SK-N-MC (cell line): ENCODE measurements around the gene TNC.

Experiments used
- DNase-seq: peaks from one replicate; pipeline ENCODE4 v3.0.0-alpha.2; 2011; ENCODE audit warnings: low read depth, low spot score
- H3K27ac ChIP-seq: fragments of 200-600 bp; sonication (generic); 2 replicates; pipeline ENCODE4 v1.5.1; 2016; ENCODE audit warnings: mixed run types
- H3K36me3 ChIP-seq: fragments of 200-600 bp; sonication (generic); 2 replicates; pipeline ENCODE4 v1.6.1; 2017; ENCODE audit warnings: antibody characterized with exemption, low read length, mixed read lengths; ENCODE audit not compliant: insufficient read depth
- H3K4me3 ChIP-seq: fragments of 200-600 bp; sonication (generic); 2 replicates; pipeline ENCODE4 v1.5.1; 2016
- H3K9ac ChIP-seq: fragments of 200-600 bp; sonication (generic); 2 replicates; pipeline ENCODE4 v1.8.0; 2017; ENCODE audit warnings: mixed run types, mixed read lengths; ENCODE audit not compliant: insufficient read length
- H3K9me3 ChIP-seq: fragments of 200-600 bp; sonication (generic); 2 replicates; pipeline ENCODE4 v1.6.1; 2017; ENCODE audit warnings: low read depth, mild to moderate bottlenecking, antibody characterized with exemption, low read length, moderate library complexity, mixed read lengths
- EZH2 ChIP-seq: fragments of 200-600 bp; sonication (generic); IDR thresholded peaks from one replicate; pipeline ENCODE4 v1.6.1; 2017; ENCODE audit warnings: antibody characterized with exemption
- FOXP2 ChIP-seq: optimal IDR thresholded peaks from 2 replicates; pipeline ENCODE3; 2011; ENCODE audit warnings: mild to moderate bottlenecking, moderate library complexity; ENCODE audit not compliant: insufficient read depth; ENCODE audit errors: extremely low read length, control extremely low read depth
- POLR2AphosphoS5 ChIP-seq: IDR thresholded peaks from 2 replicates; pipeline ENCODE4 v1.6.1; 2012; ENCODE audit warnings: mild to moderate bottlenecking, low read depth, low read length, borderline replicate concordance

Gene TNC

DNA sequence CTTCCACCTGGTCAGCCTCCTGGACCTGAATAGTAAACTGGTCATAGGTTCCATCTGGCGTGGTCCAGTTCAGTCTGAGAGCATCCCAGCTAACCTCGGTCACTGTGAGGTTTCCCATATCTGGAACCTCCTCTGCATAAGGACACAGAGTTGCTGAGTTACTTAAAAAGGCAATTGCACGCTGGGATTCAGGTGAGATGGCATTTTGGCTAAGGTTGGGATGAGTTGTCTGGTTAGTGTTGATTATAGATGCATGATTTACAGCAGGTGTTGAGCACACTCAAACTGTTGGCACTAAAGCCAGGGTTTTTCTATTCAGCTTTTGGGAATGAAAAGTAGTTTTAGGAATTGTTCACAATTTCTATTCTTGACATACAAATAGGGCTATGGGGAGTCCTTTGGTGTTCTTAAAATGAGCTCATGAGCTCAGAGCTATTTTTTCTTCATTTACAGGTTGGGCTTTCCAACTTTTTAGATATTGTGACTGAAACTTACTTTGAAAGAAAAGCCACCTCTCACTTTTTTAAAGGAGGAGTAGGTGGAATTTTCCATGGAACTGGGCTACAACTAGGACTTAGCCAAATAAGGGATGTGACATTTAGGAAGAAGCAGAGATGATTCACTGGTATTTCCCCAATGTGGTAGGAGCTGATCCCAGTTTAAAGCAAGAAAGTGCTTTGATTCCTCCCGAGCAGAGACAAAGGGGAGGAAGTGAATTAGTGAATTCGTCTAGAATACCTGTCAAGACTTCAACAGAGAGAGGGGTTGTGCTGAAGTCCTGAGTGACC, 54.7 kb downstream of the TNC start:
- Histone ChIP-seq H3K9ac (no peak overlapping the region), H3K4me3 (no peak overlapping the region), H3K36me3 (no peaks in the 10 kb centered on the region), H3K27ac (no peak overlapping the region), H3K9me3 (no peaks in the 10 kb centered on the region)
- no peak for TF ChIP-seq FOXP2
- no peak for TF ChIP-seq EZH2
- TF ChIP-seq POLR2AphosphoS5: no peak
- no peak for DNase-seq

DNA sequence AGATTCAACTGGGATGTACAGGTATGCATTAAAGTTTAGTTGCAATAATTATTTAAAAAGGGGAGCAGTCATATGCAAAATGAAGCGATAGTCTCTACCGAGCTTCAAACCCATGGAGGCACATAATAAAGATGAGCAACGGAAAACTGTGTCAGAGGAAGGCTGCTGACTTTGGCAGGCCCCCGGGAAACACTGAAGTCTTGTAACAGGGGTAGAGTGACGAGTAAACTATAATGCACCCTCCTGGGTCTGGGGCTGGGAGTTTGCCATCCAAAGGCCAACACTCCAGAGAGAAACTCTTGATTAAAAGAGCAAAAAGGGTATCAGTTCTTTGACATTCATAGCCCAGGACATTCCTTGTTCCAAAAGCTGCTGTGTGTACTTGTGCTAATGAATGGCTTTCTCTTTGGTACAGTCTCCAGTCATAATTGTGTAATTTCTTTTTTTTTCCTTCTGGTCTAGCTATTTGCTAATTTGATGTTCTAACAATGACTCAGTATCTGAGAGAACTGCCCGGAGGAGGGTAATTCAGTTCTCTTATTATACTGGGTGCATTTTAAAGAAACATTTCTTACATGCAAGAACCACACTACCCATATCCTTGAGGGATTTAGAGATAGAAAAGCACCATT, 59.2 kb downstream of the TNC start:
- H3K36me3 ChIP-seq: no peaks in the 10 kb centered on the region
- no peak overlapping the region for H3K4me3 ChIP-seq
- no peak overlapping the region for H3K27ac ChIP-seq
- no peak for DNase-seq
- no peak overlapping the region for H3K9ac ChIP-seq
- H3K9me3 ChIP-seq: no peaks in the 10 kb centered on the region
- TF ChIP-seq FOXP2 (no peak), EZH2 (no peak), POLR2AphosphoS5 (no peak)

DNA sequence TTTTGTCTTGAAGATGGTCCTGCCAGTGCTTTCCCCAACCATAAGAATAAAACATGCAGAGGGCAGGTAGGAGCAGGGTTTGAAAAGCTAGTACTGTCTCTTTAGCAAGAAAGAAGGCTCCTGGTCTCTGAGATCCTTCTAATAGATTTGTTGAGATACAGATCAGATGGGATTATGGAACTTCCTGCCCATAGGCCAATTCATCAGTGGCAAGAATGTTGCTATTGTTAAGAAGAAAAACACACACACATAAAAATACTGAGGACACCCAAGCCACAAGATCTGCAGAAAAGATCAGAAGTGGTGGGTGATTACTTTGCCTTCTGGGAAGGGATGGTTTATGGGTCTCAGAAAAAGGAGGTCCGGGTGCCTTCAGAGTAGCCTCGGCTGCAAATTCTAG, 59.8 kb downstream of the TNC start:
- TF ChIP-seq FOXP2 (no peak), POLR2AphosphoS5 (no peak), EZH2 (no peak)
- Histone ChIP-seq H3K9me3 (no peaks in the 10 kb centered on the region), H3K4me3 (no peak overlapping the region)

DNA sequence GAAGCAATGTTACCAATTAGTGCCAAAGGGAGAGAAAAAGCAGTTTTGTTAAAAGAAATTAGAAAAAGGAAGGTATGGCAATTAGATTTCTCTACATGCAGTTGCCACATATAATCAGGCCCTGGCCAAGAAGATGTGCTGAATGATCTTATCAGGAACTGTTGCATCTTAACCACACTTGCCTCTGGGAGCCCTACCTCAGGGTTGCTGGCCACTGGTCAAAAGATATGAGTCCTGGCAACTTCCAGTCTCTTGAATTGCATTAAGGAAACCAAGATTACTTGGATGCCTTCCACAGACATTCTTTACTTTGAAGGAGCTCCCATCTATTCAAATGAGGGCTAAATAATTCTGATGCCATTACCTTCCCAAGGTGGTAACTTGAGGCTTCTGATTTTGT, 60.4 kb downstream of the TNC start:
- Histone ChIP-seq H3K9me3 (no peaks in the 10 kb centered on the region), H3K4me3 (no peak overlapping the region), H3K9ac (no peak overlapping the region), H3K36me3 (no peaks in the 10 kb centered on the region), H3K27ac (no peak overlapping the region)
- no peak for TF ChIP-seq FOXP2
- TF ChIP-seq POLR2AphosphoS5: no peak
- no peak for TF ChIP-seq EZH2
- DNase-seq: no peak

More for the DNA sequence above, 59.8 kb downstream of the TNC start:
- Histone ChIP-seq H3K36me3 (no peaks in the 10 kb centered on the region), H3K9ac (no peak overlapping the region), H3K27ac (peak overlapping the region; percentile 59; the same call in 1 of the 2 replicates)
- DNase-seq: no peak

DNA sequence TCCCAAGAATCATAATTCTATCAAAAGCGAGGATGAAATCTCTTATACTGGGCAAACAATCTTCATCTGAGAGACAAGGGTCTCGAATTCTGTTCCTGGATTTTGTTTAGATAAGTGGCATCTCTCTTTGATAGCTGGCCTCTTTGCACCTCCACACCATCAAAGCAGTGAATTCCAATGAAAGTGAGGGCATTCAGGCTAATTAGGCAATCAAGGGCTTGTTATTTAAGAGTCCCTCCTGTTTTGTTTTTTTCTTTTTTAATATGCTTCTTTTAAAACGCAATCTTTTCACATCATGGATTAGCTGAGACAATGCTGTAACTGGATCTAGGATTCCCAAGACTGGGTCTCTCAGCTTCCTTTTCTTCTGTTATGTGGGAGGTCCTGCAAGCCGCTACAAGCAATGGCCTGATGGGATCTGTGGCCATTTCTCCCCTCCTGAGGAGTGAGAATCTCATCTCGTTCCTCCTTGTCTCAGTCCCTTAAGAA, 67.9 kb downstream of the TNC start:
- Histone ChIP-seq H3K9ac (no peak overlapping the region), H3K9me3 (no peaks in the 10 kb centered on the region), H3K4me3 (no peak overlapping the region), H3K27ac (peak overlapping the region; percentile 62; the same call in 1 of the 2 replicates), H3K36me3 (no peaks in the 10 kb centered on the region)
- no peak for TF ChIP-seq EZH2
- no peak for TF ChIP-seq FOXP2
- no peak for TF ChIP-seq POLR2AphosphoS5
- DNase-seq: no peak

DNA sequence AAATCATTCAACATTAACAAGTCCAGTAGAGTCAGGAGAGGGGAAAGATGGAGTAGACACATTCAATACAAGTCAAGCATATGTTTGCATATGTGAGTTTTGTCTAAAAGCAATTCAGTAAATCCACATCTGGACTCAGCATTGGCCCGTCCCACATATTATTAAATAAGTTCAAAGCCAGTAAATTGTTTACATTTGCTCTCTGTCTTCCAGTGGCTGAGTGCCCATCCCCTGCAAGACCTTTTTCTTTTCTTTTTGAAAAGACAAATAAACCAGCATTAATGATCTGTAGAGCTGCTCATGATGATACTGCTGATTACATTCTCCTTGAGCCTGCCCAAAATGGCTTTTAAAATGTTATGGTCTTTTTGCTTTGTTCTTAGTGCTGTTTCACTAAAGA, 71.1 kb downstream of the TNC start:
- TF ChIP-seq FOXP2 (no peak), POLR2AphosphoS5 (no peak), EZH2 (no peak)
- Histone ChIP-seq H3K4me3 (no peak overlapping the region), H3K9ac (no peak overlapping the region), H3K27ac (no peak overlapping the region), H3K36me3 (no peaks in the 10 kb centered on the region), H3K9me3 (no peaks in the 10 kb centered on the region)
- no peak for DNase-seq

DNA sequence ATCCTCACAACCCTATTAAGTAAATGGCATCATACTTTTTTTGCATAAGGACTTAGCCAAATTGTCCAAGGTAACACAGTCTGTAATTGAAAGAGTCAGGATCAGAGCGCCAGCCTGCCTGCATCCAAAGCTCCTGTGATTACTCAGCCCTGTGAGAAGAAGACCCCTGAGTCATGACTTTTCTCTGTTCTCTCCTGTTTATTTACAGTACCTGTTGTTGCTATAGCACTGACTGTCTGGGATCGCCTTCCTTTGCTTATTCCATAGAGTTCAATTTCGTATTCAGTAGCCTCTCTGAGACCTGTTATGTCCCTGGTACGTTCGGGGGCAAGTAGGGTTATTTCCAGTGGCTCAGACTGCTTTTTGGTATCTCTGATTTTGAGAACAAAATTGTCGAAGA, 71.8 kb downstream of the TNC start:
- H3K27ac ChIP-seq: no peak overlapping the region
- TF ChIP-seq EZH2 (no peak), FOXP2 (no peak), POLR2AphosphoS5 (no peak)
- no peak for DNase-seq
- no peaks in the 10 kb centered on the region for H3K36me3 ChIP-seq
- H3K4me3 ChIP-seq: no peak overlapping the region
- H3K9ac ChIP-seq: no peak overlapping the region
- H3K9me3 ChIP-seq: no peaks in the 10 kb centered on the region

DNA sequence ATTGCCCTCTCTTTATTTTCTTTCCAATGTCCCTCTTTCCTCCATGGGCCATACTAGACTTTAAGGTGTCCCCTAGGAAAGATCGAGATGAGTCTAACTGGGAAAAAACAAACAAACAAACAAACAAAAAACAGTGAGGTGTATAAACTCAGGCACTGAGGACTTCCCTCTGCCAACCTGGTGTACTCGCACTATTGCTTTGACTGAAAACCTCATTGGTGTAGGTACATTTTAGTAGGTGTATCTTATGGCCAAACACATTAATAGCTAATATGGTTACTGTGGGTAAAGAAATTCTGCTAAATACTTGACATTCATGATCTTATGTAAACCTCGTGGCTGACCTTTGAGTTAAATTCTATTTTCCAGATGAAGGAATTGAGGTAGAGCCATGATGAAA, 74.3 kb downstream of the TNC start:
- DNase-seq: no peak
- H3K4me3 ChIP-seq: no peak overlapping the region
- H3K36me3 ChIP-seq: no peaks in the 10 kb centered on the region
- peak overlapping the region; percentile 60 for H3K27ac ChIP-seq
- H3K9ac ChIP-seq: no peak overlapping the region
- H3K9me3 ChIP-seq: no peaks in the 10 kb centered on the region
- TF ChIP-seq FOXP2 (no peak), EZH2 (no peak), POLR2AphosphoS5 (no peak)
